Activated CD4-positive, alpha-beta T cell treated with anti-CD3 and anti-CD28 coated beads, Interleukin-2, amount 10 ng/mL, durations not matched to agents 7 days and 5 days (primary cell): ENCODE results near the gene KDM7A. TPM values are rescaled to one million over a fixed set of nuclear protein-coding genes. Genes with fewer than 3 reads are reported as not detected.
A peak's percentile ranks its signal among the peaks of the same experiment; 100 is the strongest.

ENCODE experiments used
- CTCF ChIA-PET: fragments of 350-600 bp; sonication (Branson Sonifier 250); formaldehyde crosslinking; loops from one replicate; lab custom pipeline; 2021; ENCODE audit warnings: antibody characterized with exemption; lab: Charles Lee
- POLR2A ChIA-PET: fragments of 350-600 bp; sonication (Branson Sonifier 250); formaldehyde crosslinking; loops from one replicate; lab custom pipeline; 2021; ENCODE audit warnings: antibody characterized with exemption; lab: Charles Lee
- DNase-seq: peaks from one replicate; pipeline ENCODE4 v3.0.0-alpha.2; 2020
- H3K27ac Mint-ChIP-seq: one replicate; pipeline ENCODE4 v1.8.0; 2021; ENCODE audit warnings: mild to moderate bottlenecking, moderate library complexity, mixed read lengths
- H3K27me3 Mint-ChIP-seq: one replicate; pipeline ENCODE4 v1.8.0; 2021; ENCODE audit warnings: mixed read lengths
- H3K36me3 Mint-ChIP-seq: one replicate; pipeline ENCODE4 v1.8.0; 2021; ENCODE audit warnings: low read depth, mixed read lengths
- H3K4me1 Mint-ChIP-seq: one replicate; pipeline ENCODE4 v1.8.0; 2021; ENCODE audit warnings: mixed read lengths
- H3K4me3 Mint-ChIP-seq: one replicate; pipeline ENCODE4 v1.8.0; 2021; ENCODE audit warnings: mild to moderate bottlenecking, moderate library complexity, mixed read lengths
- H3K9me3 Mint-ChIP-seq: one replicate; pipeline ENCODE4 v1.8.0; 2021; ENCODE audit warnings: mixed read lengths
- total RNA-seq, 2 experiments: library from RNA; stranded (reverse); gene quantifications; one replicate each; pipeline ENCODE4 v1.2.3, GENCODE V29; 2021

Gene KDM7A
- total RNA-seq, 2 experiments from 2014 or later, result 12.5 to 13.5 TPM

- POLR2A ChIA-PET, result no interaction called here
- H3K36me3 Mint-ChIP-seq, result peaks cover 68% of the 10 kb centered on the region
Measured at GRCh38 chr7:140096459-140096858, 80.3 kb downstream of the KDM7A start.

DNA sequence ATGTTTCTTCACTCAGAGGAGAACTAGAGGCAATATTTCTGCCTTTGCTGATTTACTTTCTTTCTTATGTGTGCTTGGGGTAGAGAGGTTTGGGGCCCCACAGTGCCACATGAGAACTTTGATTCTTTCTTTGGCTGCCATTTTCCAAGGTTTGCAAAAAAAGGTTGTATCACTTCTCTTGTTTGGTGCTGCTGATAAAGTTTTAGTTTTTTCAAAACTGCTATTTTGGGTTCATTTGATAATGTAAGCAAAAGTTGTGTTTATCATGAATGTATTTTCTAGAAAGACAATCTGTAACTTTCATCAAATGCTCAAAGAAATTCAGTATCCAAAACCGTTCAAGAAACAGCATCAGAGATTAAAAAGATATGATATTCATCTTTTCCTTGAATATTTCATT, 83.4 kb downstream of the KDM7A start:
- ChIA-PET POLR2A (no interaction called here), CTCF (no interaction called here)
- no peak for DNase-seq
- Mint-ChIP-seq H3K27me3 (no peaks in the 10 kb centered on the region), H3K27ac (no peak overlapping the region), H3K4me3 (no peak overlapping the region), H3K36me3 (peaks cover 69% of the 10 kb centered on the region), H3K4me1 (no peaks in the 10 kb centered on the region), H3K9me3 (no peaks in the 10 kb centered on the region)

More at GRCh38 chr7:140096459-140096858, 80.3 kb downstream of the KDM7A start:
- DNase-seq, result no peak
- Mint-ChIP-seq H3K4me1 (no peaks in the 10 kb centered on the region), H3K27ac (no peak overlapping the region), H3K9me3 (no peaks in the 10 kb centered on the region), H3K4me3 (no peak overlapping the region), H3K27me3 (no peaks in the 10 kb centered on the region)
- CTCF ChIA-PET, result no interaction called here

GRCh38 chr7:140085447-140085846, 91.3 kb downstream of the KDM7A start:
- peaks cover 10% of the 10 kb centered on the region for H3K36me3 Mint-ChIP-seq
- H3K27me3 Mint-ChIP-seq, result no peaks in the 10 kb centered on the region
- no peak for DNase-seq
- ChIA-PET POLR2A (no interaction called here), CTCF (interaction anchor here (1.2 kb wide), 1 partner anchor 28 kb away, joined by 3 read pairs; no protein-coding TSS in a partner anchor)
- H3K9me3 Mint-ChIP-seq, result no peaks in the 10 kb centered on the region
- H3K4me1 Mint-ChIP-seq, result peaks cover 35% of the 10 kb centered on the region
- H3K4me3 Mint-ChIP-seq, result no peak overlapping the region
- peak overlapping the region; percentile 70 for H3K27ac Mint-ChIP-seq

GRCh38 chr7:140084972-140085371, 91.8 kb downstream of the KDM7A start:
- H3K9me3 Mint-ChIP-seq, result no peaks in the 10 kb centered on the region
- POLR2A ChIA-PET, result no interaction called here
- H3K27me3 Mint-ChIP-seq, result no peaks in the 10 kb centered on the region
- H3K4me1 Mint-ChIP-seq, result peaks cover 35% of the 10 kb centered on the region
- peak overlapping the region; percentile 0 for H3K4me3 Mint-ChIP-seq
- DNase-seq, result peak; percentile 48
- H3K36me3 Mint-ChIP-seq, result peaks cover 8% of the 10 kb centered on the region
- peak overlapping the region; percentile 70 for H3K27ac Mint-ChIP-seq
- CTCF ChIA-PET, result interaction anchor here (1.2 kb wide), 1 partner anchor 28 kb away, joined by 3 read pairs; no protein-coding TSS in a partner anchor

- Mint-ChIP-seq H3K9me3 (no peaks in the 10 kb centered on the region), H3K27ac (peak overlapping the region; percentile 67), H3K27me3 (no peaks in the 10 kb centered on the region), H3K4me1 (peaks cover 35% of the 10 kb centered on the region), H3K4me3 (no peak overlapping the region), H3K36me3 (peaks cover 7% of the 10 kb centered on the region)
- ChIA-PET CTCF (interaction anchor here (1.8 kb wide), 1 partner anchor 18 kb away, joined by 5 read pairs; no protein-coding TSS in a partner anchor), POLR2A (no interaction called here)
- DNase-seq, result no peak
Measured at GRCh38 chr7:140084142-140084655, 92.6 kb downstream of the KDM7A start.

DNA sequence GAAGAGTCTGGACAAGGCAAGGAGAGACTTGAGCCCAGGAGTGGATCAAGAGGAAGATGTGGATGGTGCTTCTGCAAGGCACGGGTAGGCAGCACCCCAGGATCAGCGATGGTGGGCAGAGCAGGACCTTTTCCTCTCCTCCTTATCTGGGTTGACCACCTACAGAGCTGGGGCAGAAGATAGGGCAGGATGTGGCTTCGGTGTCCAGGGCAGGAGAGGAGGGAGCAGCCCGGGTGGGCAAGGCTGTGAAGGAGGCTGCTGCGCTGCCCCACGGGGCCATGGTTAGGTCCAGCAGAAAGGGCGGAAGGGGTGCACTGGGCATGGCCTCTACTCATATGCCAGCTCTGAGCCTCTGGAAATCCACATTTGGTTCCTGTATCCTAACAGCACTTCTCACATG, 94.0 kb downstream of the KDM7A start:
- no peak overlapping the region for H3K4me3 Mint-ChIP-seq
- no peak for DNase-seq
- no peaks in the 10 kb centered on the region for H3K9me3 Mint-ChIP-seq
- CTCF ChIA-PET, result interaction anchor here (0.5 to 1.8 kb wide), 2 partner anchors 17 to 754 kb away, joined by 4 to 5 read pairs; no protein-coding TSS in a partner anchor
- H3K4me1 Mint-ChIP-seq, result peaks cover 35% of the 10 kb centered on the region
- no peak overlapping the region for H3K27ac Mint-ChIP-seq
- H3K27me3 Mint-ChIP-seq, result no peaks in the 10 kb centered on the region
- POLR2A ChIA-PET, result no interaction called here
- peaks cover 4% of the 10 kb centered on the region for H3K36me3 Mint-ChIP-seq

- DNase-seq, result no peak
- Mint-ChIP-seq H3K9me3 (no peaks in the 10 kb centered on the region), H3K27me3 (no peaks in the 10 kb centered on the region), H3K27ac (no peak overlapping the region), H3K4me1 (peaks cover 33% of the 10 kb centered on the region), H3K4me3 (no peak overlapping the region), H3K36me3 (peaks cover 3% of the 10 kb centered on the region)
- CTCF ChIA-PET, result interaction anchor here (0.7 kb wide), 2 partner anchors 21 to 625 kb away, joined by 3 read pairs; no protein-coding TSS in a partner anchor
- POLR2A ChIA-PET, result no interaction called here
Measured at GRCh38 chr7:140081774-140082425, 94.9 kb downstream of the KDM7A start.

GRCh38 chr7:140080919-140081318, 95.9 kb downstream of the KDM7A start:
- peaks cover 3% of the 10 kb centered on the region for H3K36me3 Mint-ChIP-seq
- peaks cover 25% of the 10 kb centered on the region for H3K4me1 Mint-ChIP-seq
- DNase-seq, result no peak
- POLR2A ChIA-PET, result no interaction called here
- H3K27ac Mint-ChIP-seq, result no peak overlapping the region
- no peaks in the 10 kb centered on the region for H3K9me3 Mint-ChIP-seq
- CTCF ChIA-PET, result no interaction called here
- H3K27me3 Mint-ChIP-seq, result no peaks in the 10 kb centered on the region
- no peak overlapping the region for H3K4me3 Mint-ChIP-seq

GRCh38 chr7:140079121-140079536, 97.7 kb downstream of the KDM7A start:
- peaks cover 3% of the 10 kb centered on the region for H3K36me3 Mint-ChIP-seq
- H3K27ac Mint-ChIP-seq, result no peak overlapping the region
- H3K4me1 Mint-ChIP-seq, result peaks cover 12% of the 10 kb centered on the region
- no peaks in the 10 kb centered on the region for H3K9me3 Mint-ChIP-seq
- no peak overlapping the region for H3K4me3 Mint-ChIP-seq
- ChIA-PET POLR2A (no interaction called here), CTCF (interaction anchor here (1.2 kb wide), 1 partner anchor 84 kb away, joined by 3 read pairs; no protein-coding TSS in a partner anchor)
- DNase-seq, result no peak
- peaks cover 2% of the 10 kb centered on the region for H3K27me3 Mint-ChIP-seq

DNA sequence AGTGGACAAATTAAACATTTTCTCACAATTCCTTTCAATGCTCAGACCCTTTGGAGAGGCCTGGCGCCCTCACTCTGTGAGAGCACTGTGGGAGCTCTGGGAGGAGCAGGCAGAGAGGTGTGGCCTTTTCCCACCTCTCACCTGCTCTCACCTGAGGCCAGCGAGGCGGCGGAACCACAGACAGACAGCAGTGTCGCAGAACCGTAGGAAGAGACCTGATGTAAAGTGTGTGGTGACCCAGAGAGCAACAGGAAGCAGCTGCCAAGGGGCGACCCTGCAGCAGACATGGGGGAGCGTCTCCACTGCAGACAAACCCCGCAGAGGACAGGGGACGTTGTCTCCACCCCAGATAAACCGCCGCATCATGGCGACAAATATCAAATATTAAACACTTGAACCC, 98.4 kb downstream of the KDM7A start:
- peaks cover 6% of the 10 kb centered on the region for H3K27me3 Mint-ChIP-seq
- H3K36me3 Mint-ChIP-seq, result peaks cover 3% of the 10 kb centered on the region
- CTCF ChIA-PET, result no interaction called here
- H3K9me3 Mint-ChIP-seq, result no peaks in the 10 kb centered on the region
- POLR2A ChIA-PET, result no interaction called here
- peaks cover 4% of the 10 kb centered on the region for H3K4me1 Mint-ChIP-seq
- H3K4me3 Mint-ChIP-seq, result no peak overlapping the region
- DNase-seq, result no peak
- no peak overlapping the region for H3K27ac Mint-ChIP-seq

- CTCF ChIA-PET, result interaction anchor here (0.6 kb wide), 1 partner anchor 306 kb away, joined by 3 read pairs; no protein-coding TSS in a partner anchor
- DNase-seq, result no peak
- Mint-ChIP-seq H3K4me3 (no peak overlapping the region), H3K27me3 (peaks cover 6% of the 10 kb centered on the region), H3K9me3 (peaks cover 3% of the 10 kb centered on the region), H3K27ac (no peak overlapping the region), H3K4me1 (peaks cover under 1% of the 10 kb centered on the region), H3K36me3 (no peaks in the 10 kb centered on the region)
- POLR2A ChIA-PET, result no interaction called here
Measured at GRCh38 chr7:140074780-140075179, 102.0 kb downstream of the KDM7A start.

DNA sequence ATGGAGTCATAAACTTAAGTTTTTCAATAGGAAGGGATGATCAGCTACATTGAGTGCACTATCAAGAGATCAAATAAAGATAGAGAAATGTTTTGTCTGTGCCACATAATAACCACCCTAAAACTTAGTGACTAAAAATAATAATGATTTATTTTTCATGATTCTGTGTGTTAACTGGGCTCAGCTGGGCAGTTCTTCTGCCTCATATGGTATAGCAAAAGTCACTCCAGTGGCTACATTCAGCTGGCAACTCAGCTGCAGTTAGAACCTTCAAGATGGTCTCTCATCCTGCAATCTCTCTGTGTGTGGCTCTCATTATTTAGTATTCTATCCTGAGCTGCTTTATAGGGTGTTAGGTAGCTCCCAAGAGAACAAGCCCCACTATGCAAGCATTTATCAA, 106.2 kb downstream of the KDM7A start:
- Mint-ChIP-seq H3K9me3 (peaks cover 26% of the 10 kb centered on the region), H3K4me3 (no peak overlapping the region), H3K4me1 (peaks cover 9% of the 10 kb centered on the region), H3K36me3 (peaks cover 18% of the 10 kb centered on the region), H3K27ac (no peak overlapping the region), H3K27me3 (peaks cover 17% of the 10 kb centered on the region)
- POLR2A ChIA-PET, result no interaction called here
- DNase-seq, result no peak
- CTCF ChIA-PET, result interaction anchor here (1.0 to 1.2 kb wide), 3 partner anchors 8 to 196 kb away, joined by 3 to 4 read pairs (median 4); partner anchors contain the start of gene PARP12

- H3K27ac Mint-ChIP-seq, result no peak overlapping the region
- ChIA-PET CTCF (interaction anchor here (0.8 kb wide), 1 partner anchor 182 kb away, joined by 3 read pairs; no protein-coding TSS in a partner anchor), POLR2A (no interaction called here)
- peaks cover 17% of the 10 kb centered on the region for H3K27me3 Mint-ChIP-seq
- no peak overlapping the region for H3K4me3 Mint-ChIP-seq
- peaks cover 27% of the 10 kb centered on the region for H3K9me3 Mint-ChIP-seq
- DNase-seq, result peak; percentile 16
- H3K36me3 Mint-ChIP-seq, result peaks cover 19% of the 10 kb centered on the region
- peaks cover 9% of the 10 kb centered on the region for H3K4me1 Mint-ChIP-seq
Measured at GRCh38 chr7:140069298-140069949, 107.4 kb downstream of the KDM7A start.
